Sigmoid colon (tissue), 7 donors: ENCODE results near the gene ADCY3. TPM values are rescaled to one million over a fixed set of nuclear protein-coding genes. Genes with fewer than 3 reads are reported as not detected.

ENCODE experiments used
- DNase-seq: peaks from one replicate; pipeline ENCODE4 v3.0.0-alpha.2; 2019
- H3K27ac ChIP-seq, 4 donors: fragments of 200-600 bp; sonication (generic); one replicate each; pipeline ENCODE4 v1.5.1; 2016 to 2019; ENCODE audit warnings: mild to moderate bottlenecking in 1 of 4
- H3K27me3 ChIP-seq, 3 donors: fragments of 200-600 bp; sonication (generic); one replicate each; pipeline ENCODE4 v1.5.1; 2019; ENCODE audit warnings: mild to moderate bottlenecking in 1 of 3
- H3K36me3 ChIP-seq, 4 donors: fragments of 200-600 bp; sonication (generic); one replicate each; pipeline ENCODE4 v1.5.1; 2016 to 2019
- H3K4me1 ChIP-seq, 4 donors: fragments of 200-600 bp; sonication (generic); one replicate each; pipeline ENCODE4 v1.5.1; 2017 to 2019
- H3K4me3 ChIP-seq, 4 donors: fragments of 200-600 bp; sonication (generic); one replicate each; pipeline ENCODE4 v1.5.1; 2017 to 2019; ENCODE audit warnings: mild to moderate bottlenecking in 2 of 4, moderate library complexity in 1 of 4
- H3K9me3 ChIP-seq, 4 donors: fragments of 200-600 bp in 3 of 4; sonication (generic) in 3 of 4; one replicate each; pipeline versions ENCODE4 v1.5.1 to v1.6.1; 2013 to 2019
- EP300 ChIP-seq, 4 donors: sonication (generic); formaldehyde crosslinking; IDR thresholded peaks; one replicate each; pipeline ENCODE4 v1.6.1; 2017; ENCODE audit warnings: antibody characterized with exemption in 4 of 4
- POLR2A ChIP-seq, 2 donors: fragments of 450-650 bp; IDR thresholded peaks; one replicate each; pipeline ENCODE4 v1.6.1; 2016; ENCODE audit warnings: antibody characterized with exemption in 2 of 2, mild to moderate bottlenecking in 2 of 2, moderate library complexity in 2 of 2
- POLR2AphosphoS5 ChIP-seq, 4 donors: sonication (generic); formaldehyde crosslinking; IDR thresholded peaks; one replicate each; pipeline ENCODE4 v1.6.1; 2017; ENCODE audit warnings: antibody characterized with exemption in 4 of 4
- WGBS, 2 donors: extraction: QIAGEN DNeasy Blood & Tissue Kit; methylation state at CpG; one replicate each; pipeline ENCODE4 v1.1.7; 2013; 5-methylcytosine and 5-hydroxymethylcytosine counted together
- intact Hi-C: fragments of 100-400 bp; cut with DNase I; formaldehyde crosslinking; loops from one replicate; pipeline ENCODE4 v1.15.1; 2023
- polyA plus RNA-seq, 3 donors: library from polyadenylated mRNA; stranded (reverse); fragments of 200-250 nt; gene quantifications; one replicate each; pipeline ENCODE4 v1.2.3, GENCODE V29; 2013
- total RNA-seq, 4 donors: library from RNA; depleted of rRNA; stranded (reverse); fragments of >200 nt; gene quantifications; one replicate each; pipeline ENCODE4 v1.1.0, GENCODE V29; 2016
- TF ChIP-seq, protein P1 (sequence below), 4 experiments: fragments of 450-650 bp in 3 of 4; fragments of 200-600 bp in 1 of 4; IDR thresholded peaks; one replicate each; pipeline ENCODE4 v1.5.1; 2016 to 2019; ENCODE audit warnings: antibody characterized with exemption in 4 of 4, mild to moderate bottlenecking in 3 of 4, moderate library complexity in 2 of 4
- donor health status: healthy with polysubstance abuse.
- donor health status: Bipolar disorder and iron deficiency.
- donor health status: healthy.

ADCY3 gene
- total and polyA plus RNA-seq, 7 donors: 3.5 to 43.8 (median 17.5) TPM

GRCh38 chr2:24843330-24843860, 76.6 kb downstream of the ADCY3 start:
- WGBS, 2 donors: 94% methylated on average over 12 of the region's 12 CpGs

DNA sequence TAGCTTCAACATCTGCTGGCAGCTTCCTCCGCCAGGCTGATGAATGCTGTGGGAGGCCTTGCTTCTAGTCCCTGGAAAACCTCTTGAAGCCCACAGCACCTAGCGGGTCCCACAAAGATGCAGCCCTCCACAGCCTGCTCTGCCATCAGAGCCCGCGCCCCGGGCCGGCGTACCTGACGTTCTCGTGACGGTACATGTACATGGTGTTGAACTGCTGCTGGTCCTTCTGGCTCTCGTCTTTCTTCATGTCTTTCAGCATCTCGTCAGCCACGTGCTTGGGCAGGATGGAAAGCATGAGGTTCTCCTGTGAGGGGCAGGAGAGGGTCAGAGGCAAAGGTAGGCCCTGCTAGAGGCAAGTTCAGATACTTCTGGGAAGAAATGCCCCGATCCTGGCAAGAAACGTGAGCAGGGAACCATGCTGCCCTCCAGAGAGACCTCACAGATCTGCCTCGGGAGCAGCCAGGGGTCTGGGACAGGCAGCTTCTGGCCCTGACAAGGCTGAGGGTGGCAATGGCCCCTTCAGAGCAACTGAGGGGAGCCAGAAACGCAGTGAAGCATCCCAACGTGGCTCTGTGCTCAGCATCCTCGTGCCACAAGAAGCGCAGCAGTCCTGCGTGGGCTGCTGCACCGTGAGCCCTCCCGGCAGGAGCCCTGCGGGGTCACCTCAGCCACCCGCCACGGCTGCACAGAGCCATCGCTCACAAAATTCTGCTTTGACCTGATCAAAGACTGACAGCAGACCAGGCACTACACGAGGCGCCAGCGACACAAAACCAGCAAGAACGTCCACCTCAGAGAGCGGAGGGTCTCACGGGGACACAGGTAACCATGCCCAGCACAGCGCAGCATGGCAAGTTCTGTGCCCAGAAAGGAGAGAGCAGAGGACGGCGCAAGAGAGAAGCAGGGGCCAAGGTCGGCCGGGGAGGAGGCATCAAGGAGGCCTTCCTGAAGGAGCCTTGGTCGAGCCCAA, 77.7 kb downstream of the ADCY3 start:
- intact Hi-C loops: no loop called here
- TF ChIP-seq POLR2AphosphoS5 (IDR thresholded peaks at IDR 0.05) (no peak), EP300 (IDR thresholded peaks at IDR 0.05) (no peak), POLR2A (IDR thresholded peaks at IDR 0.05) (no peak)
- TF ChIP-seq, protein P1, sequence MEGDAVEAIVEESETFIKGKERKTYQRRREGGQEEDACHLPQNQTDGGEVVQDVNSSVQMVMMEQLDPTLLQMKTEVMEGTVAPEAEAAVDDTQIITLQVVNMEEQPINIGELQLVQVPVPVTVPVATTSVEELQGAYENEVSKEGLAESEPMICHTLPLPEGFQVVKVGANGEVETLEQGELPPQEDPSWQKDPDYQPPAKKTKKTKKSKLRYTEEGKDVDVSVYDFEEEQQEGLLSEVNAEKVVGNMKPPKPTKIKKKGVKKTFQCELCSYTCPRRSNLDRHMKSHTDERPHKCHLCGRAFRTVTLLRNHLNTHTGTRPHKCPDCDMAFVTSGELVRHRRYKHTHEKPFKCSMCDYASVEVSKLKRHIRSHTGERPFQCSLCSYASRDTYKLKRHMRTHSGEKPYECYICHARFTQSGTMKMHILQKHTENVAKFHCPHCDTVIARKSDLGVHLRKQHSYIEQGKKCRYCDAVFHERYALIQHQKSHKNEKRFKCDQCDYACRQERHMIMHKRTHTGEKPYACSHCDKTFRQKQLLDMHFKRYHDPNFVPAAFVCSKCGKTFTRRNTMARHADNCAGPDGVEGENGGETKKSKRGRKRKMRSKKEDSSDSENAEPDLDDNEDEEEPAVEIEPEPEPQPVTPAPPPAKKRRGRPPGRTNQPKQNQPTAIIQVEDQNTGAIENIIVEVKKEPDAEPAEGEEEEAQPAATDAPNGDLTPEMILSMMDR (IDR thresholded peaks at IDR 0.05): no peak
- no peak for DNase-seq
- H3K9me3 ChIP-seq: no peaks in the 10 kb centered on the region
- H3K27me3 ChIP-seq: no peaks in the 10 kb centered on the region
- no peaks in the 10 kb centered on the region for H3K4me1 ChIP-seq
- H3K4me3 ChIP-seq: no peak overlapping the region
- H3K27ac ChIP-seq: no peak overlapping the region
- 96% methylated on average over 39 of the region's 39 CpGs for WGBS, 2 donors
- H3K36me3 ChIP-seq: peaks cover 0 to 5% (median 0%) of the 10 kb centered on the region in 4 donors

More at GRCh38 chr2:24843330-24843860, 76.6 kb downstream of the ADCY3 start:
- peaks cover 0 to 5% (median 0%) of the 10 kb centered on the region in 4 donors for H3K36me3 ChIP-seq
- TF ChIP-seq POLR2A (IDR thresholded peaks at IDR 0.05) (no peak), EP300 (IDR thresholded peaks at IDR 0.05) (no peak), POLR2AphosphoS5 (IDR thresholded peaks at IDR 0.05) (no peak)
- TF ChIP-seq, protein P1 (IDR thresholded peaks at IDR 0.05): no peak
- intact Hi-C loops: no loop called here
- no peaks in the 10 kb centered on the region for H3K9me3 ChIP-seq
- no peak overlapping the region for H3K27ac ChIP-seq
- no peak for DNase-seq
- no peak overlapping the region for H3K4me3 ChIP-seq
- H3K27me3 ChIP-seq: no peaks in the 10 kb centered on the region
- H3K4me1 ChIP-seq: no peaks in the 10 kb centered on the region

DNA sequence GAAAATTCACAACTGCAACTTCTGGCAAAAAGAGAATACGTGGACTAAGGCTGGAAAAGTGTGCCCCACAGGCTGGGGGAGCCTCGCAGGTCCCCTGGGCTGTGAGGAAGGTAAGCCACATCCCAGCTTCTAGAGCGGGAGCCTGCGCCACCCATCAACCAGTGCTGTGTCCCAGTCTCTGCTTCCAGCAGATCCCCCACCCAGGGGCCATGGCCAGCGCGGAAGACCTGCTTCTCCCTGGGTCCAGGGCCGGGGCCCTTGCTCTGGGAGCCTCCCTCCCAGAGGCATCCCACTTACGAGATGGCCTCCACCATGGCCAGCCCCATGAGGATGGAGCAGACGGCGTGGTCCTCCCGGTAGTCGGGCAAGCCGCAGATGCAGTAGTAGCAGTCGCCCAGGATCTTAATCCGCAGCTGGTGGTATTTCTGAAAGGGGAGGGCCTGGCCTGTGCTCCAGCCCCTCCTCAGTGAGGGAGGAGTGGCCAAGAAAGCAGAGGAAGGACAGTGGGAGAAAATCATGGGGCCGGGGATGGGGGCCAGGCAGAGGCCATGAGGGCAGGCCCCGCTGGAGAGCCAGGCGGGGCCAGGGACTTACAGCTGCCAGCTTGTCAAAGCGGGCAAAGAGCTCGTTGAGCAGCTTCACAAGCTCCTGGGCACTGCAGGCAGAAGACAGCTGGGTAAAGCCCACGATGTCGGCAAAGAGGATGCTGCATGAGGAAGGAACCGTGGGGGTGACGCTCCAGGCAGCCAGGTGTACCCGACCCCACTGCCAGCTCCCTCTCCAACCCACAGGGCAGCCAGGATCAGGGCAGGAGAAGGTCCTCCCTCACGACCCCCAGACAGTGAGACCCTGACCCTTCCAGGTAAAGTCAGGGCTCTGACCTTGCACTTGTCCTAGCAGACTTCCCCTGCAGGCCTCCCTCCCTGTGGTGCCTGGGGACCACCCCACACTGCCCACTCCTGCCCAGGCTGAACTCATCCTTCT, 78.8 kb downstream of the ADCY3 start:
- DNase-seq: no peak
- TF ChIP-seq POLR2AphosphoS5 (IDR thresholded peaks at IDR 0.05): no peak
- TF ChIP-seq, protein P1 (IDR thresholded peaks at IDR 0.05): no peak
- TF ChIP-seq POLR2A (IDR thresholded peaks at IDR 0.05): no peak
- TF ChIP-seq EP300 (IDR thresholded peaks at IDR 0.05): no peak
- no peaks in the 10 kb centered on the region for H3K9me3 ChIP-seq
- H3K27me3 ChIP-seq: no peaks in the 10 kb centered on the region
- H3K36me3 ChIP-seq: peaks cover 0 to 13% (median 0%) of the 10 kb centered on the region in 4 donors
- no peaks in the 10 kb centered on the region for H3K4me1 ChIP-seq
- intact Hi-C loops: no loop called here
- WGBS, 2 donors: 90 to 91% methylated on average over 26 of the region's 26 CpGs
- H3K4me3 ChIP-seq: no peak overlapping the region
- no peak overlapping the region for H3K27ac ChIP-seq

- Histone ChIP-seq H3K4me1 (no peaks in the 10 kb centered on the region), H3K36me3 (peaks cover 0 to 17% (median 0%) of the 10 kb centered on the region in 4 donors), H3K27me3 (no peaks in the 10 kb centered on the region), H3K27ac (no peak overlapping the region), H3K9me3 (no peaks in the 10 kb centered on the region), H3K4me3 (no peak overlapping the region)
- no peak for DNase-seq
- TF ChIP-seq EP300 (IDR thresholded peaks at IDR 0.05): no peak
- TF ChIP-seq POLR2A (IDR thresholded peaks at IDR 0.05): no peak
- TF ChIP-seq POLR2AphosphoS5 (IDR thresholded peaks at IDR 0.05): no peak
- TF ChIP-seq, protein P1 (IDR thresholded peaks at IDR 0.05): no peak
- intact Hi-C loops: no loop called here
- WGBS, 2 donors: 81 to 84% methylated on average over 17 of the region's 17 CpGs
These were observed 79.7 kb downstream of the ADCY3 start for GRCh38 chr2:24840164-24840869.
